ENCODE measurements around the gene DEXI.

The DEXI gene

GRCh38 chr16:10888320-10888937 lies 53.8 kb downstream of the DEXI start:
- DNase-seq: no peak

GRCh38 chr16:10885246-10885645 lies 57.0 kb downstream of the DEXI start:
- DNase-seq: no peak

- DNase-seq: no peak
Observed at GRCh38 chr16:10883004-10883403, 59.3 kb downstream of the DEXI start.

- DNase-seq: no peak
Observed at GRCh38 chr16:10881479-10882030, 60.7 kb downstream of the DEXI start.

- DNase-seq: no peak
Observed at GRCh38 chr16:10880594-10881452, 61.4 kb downstream of the DEXI start.

- DNase-seq: no peak
Observed at GRCh38 chr16:10879681-10880589, 62.3 kb downstream of the DEXI start.

All from activated CD4-positive, alpha-beta T cell treated with anti-CD3 and anti-CD28 coated beads for 48 hours (primary cell).